Loucy (cell line): ENCODE results near the gene IGFALS.

ENCODE experiments used
- H2AFZ ChIP-seq: fragments of 200-600 bp; sonication (generic); 2 replicates; pipeline ENCODE4 v1.6.0; 2016; ENCODE audit warnings: antibody characterized with exemption, mild to moderate bottlenecking, low read length, moderate library complexity
- H3F3A ChIP-seq: fragments of 200-600 bp; 2 replicates; pipeline ENCODE4 v1.6.0; 2016; ENCODE audit warnings: antibody characterized with exemption, low read depth, mild to moderate bottlenecking
- H3K27me3 ChIP-seq: fragments of 200-600 bp; sonication (generic); 2 replicates; pipeline ENCODE4 v1.6.1; 2014; ENCODE audit warnings: low read length, mild to moderate bottlenecking; ENCODE audit not compliant: insufficient read depth, poor library complexity, severe bottlenecking
- H3K36me3 ChIP-seq: fragments of 200-600 bp; sonication (generic); 2 replicates; pipeline ENCODE4 v1.6.1; 2016; ENCODE audit warnings: low read length; ENCODE audit not compliant: insufficient read depth
- H3K4me1 ChIP-seq: fragments of 200-600 bp; sonication (generic); 2 replicates; pipeline ENCODE4 v1.5.1; 2014; ENCODE audit warnings: low read length, mild to moderate bottlenecking; ENCODE audit not compliant: insufficient read depth, poor library complexity, severe bottlenecking
- H3K4me2 ChIP-seq: fragments of 200-600 bp; sonication (generic); 2 replicates; pipeline ENCODE4 v1.6.0; 2014; ENCODE audit warnings: antibody characterized with exemption, low read length, low read depth, mild to moderate bottlenecking; ENCODE audit not compliant: poor library complexity, severe bottlenecking
- H3K4me3 ChIP-seq: fragments of 200-600 bp; sonication (generic); 2 replicates; pipeline ENCODE4 v1.5.1; 2014; ENCODE audit warnings: low read length, mild to moderate bottlenecking, mixed read lengths; ENCODE audit not compliant: poor library complexity, severe bottlenecking
- H3K79me2 ChIP-seq: fragments of 200-600 bp; sonication (generic); 2 replicates; pipeline ENCODE4 v1.6.1; 2014; ENCODE audit warnings: low read length; ENCODE audit not compliant: insufficient read depth
- H3K9ac ChIP-seq: fragments of 200-600 bp; sonication (generic); 2 replicates; pipeline ENCODE4 v1.6.0; 2014; ENCODE audit warnings: mild to moderate bottlenecking, low read depth, low read length, moderate library complexity; ENCODE audit not compliant: poor library complexity, severe bottlenecking
- H3K9me2 ChIP-seq: fragments of 200-600 bp; sonication (generic); replicated peaks from 2 replicates; pipeline ENCODE4 v1.6.1; 2016; ENCODE audit warnings: low read depth, low read length, mixed read lengths
- H3K9me3 ChIP-seq: fragments of 200-600 bp; sonication (generic); 2 replicates; pipeline ENCODE4 v1.6.1; 2014; ENCODE audit warnings: mild to moderate bottlenecking, antibody characterized with exemption, low read length, low read depth; ENCODE audit not compliant: insufficient read depth
- H4K20me1 ChIP-seq: fragments of 200-600 bp; sonication (generic); 2 replicates; pipeline ENCODE4 v1.6.0; 2014; ENCODE audit warnings: antibody characterized with exemption, low read length, mild to moderate bottlenecking; ENCODE audit not compliant: insufficient read depth, poor library complexity, severe bottlenecking
- CTCF ChIP-seq: fragments of 200-600 bp; sonication (generic); conservative IDR thresholded peaks from 2 replicates; pipeline ENCODE4 v1.5.1; 2014; ENCODE audit warnings: mild to moderate bottlenecking, antibody characterized with exemption, low read length
- EZH2phosphoT487 ChIP-seq: fragments of 200-600 bp; IDR thresholded peaks from 2 replicates; pipeline ENCODE4 v1.6.1; 2018; ENCODE audit warnings: antibody characterized with exemption, mild to moderate bottlenecking, moderate library complexity, borderline replicate concordance

The IGFALS gene

GRCh38 chr16:1781758-1782407 is 11.6 kb downstream of the IGFALS start:
- TF ChIP-seq CTCF: no peak
- TF ChIP-seq EZH2phosphoT487: no peak
- peak overlapping the region; percentile 93 for H3K4me3 ChIP-seq
- H3K36me3 ChIP-seq: no peaks in the 10 kb centered on the region
- H3K27me3 ChIP-seq: no peaks in the 10 kb centered on the region
- no peaks in the 10 kb centered on the region for H3K9me3 ChIP-seq
- no peaks in the 10 kb centered on the region for H3K4me1 ChIP-seq
- peaks cover 54% of the 10 kb centered on the region for H3K79me2 ChIP-seq
- H4K20me1 ChIP-seq: peaks cover 4% of the 10 kb centered on the region
- no peaks in the 10 kb centered on the region for H3F3A ChIP-seq
- H3K9ac ChIP-seq: peak overlapping the region; percentile 64
- H3K9me2 ChIP-seq: no peaks in the 10 kb centered on the region
- H2AFZ ChIP-seq: no peak overlapping the region
- peak overlapping the region; percentile 75 for H3K4me2 ChIP-seq

GRCh38 chr16:1781254-1781653 is 12.3 kb downstream of the IGFALS start:
- TF ChIP-seq EZH2phosphoT487 (no peak), CTCF (no peak)
- Histone ChIP-seq H3F3A (no peaks in the 10 kb centered on the region), H3K4me3 (peak overlapping the region; percentile 93), H3K4me1 (no peaks in the 10 kb centered on the region), H3K9me2 (no peaks in the 10 kb centered on the region), H3K27me3 (no peaks in the 10 kb centered on the region), H3K79me2 (peaks cover 54% of the 10 kb centered on the region), H3K9me3 (no peaks in the 10 kb centered on the region), H2AFZ (no peak overlapping the region), H3K4me2 (peak overlapping the region; percentile 75), H3K36me3 (no peaks in the 10 kb centered on the region), H3K9ac (peak overlapping the region; percentile 64), H4K20me1 (peaks cover 4% of the 10 kb centered on the region)

GRCh38 chr16:1780677-1781072 is 12.8 kb downstream of the IGFALS start:
- no peaks in the 10 kb centered on the region for H3K9me2 ChIP-seq
- peak overlapping the region; percentile 93 for H3K4me3 ChIP-seq
- H3K9ac ChIP-seq: no peak overlapping the region
- peaks cover 48% of the 10 kb centered on the region for H3K79me2 ChIP-seq
- H3K9me3 ChIP-seq: no peaks in the 10 kb centered on the region
- no peak overlapping the region for H2AFZ ChIP-seq
- no peaks in the 10 kb centered on the region for H3F3A ChIP-seq
- peak overlapping the region; percentile 75 for H3K4me2 ChIP-seq
- peaks cover 4% of the 10 kb centered on the region for H4K20me1 ChIP-seq
- no peaks in the 10 kb centered on the region for H3K4me1 ChIP-seq
- H3K36me3 ChIP-seq: no peaks in the 10 kb centered on the region
- TF ChIP-seq CTCF: no peak
- H3K27me3 ChIP-seq: no peaks in the 10 kb centered on the region
